ENCODE measurements around the gene C3orf33. TPM values are rescaled to one million over a fixed set of nuclear protein-coding genes. Genes with fewer than 3 reads are reported as not detected.

The C3orf33 gene
- total RNA-seq, 1 experiment from 2014 or later, result 2.9 TPM

DNA sequence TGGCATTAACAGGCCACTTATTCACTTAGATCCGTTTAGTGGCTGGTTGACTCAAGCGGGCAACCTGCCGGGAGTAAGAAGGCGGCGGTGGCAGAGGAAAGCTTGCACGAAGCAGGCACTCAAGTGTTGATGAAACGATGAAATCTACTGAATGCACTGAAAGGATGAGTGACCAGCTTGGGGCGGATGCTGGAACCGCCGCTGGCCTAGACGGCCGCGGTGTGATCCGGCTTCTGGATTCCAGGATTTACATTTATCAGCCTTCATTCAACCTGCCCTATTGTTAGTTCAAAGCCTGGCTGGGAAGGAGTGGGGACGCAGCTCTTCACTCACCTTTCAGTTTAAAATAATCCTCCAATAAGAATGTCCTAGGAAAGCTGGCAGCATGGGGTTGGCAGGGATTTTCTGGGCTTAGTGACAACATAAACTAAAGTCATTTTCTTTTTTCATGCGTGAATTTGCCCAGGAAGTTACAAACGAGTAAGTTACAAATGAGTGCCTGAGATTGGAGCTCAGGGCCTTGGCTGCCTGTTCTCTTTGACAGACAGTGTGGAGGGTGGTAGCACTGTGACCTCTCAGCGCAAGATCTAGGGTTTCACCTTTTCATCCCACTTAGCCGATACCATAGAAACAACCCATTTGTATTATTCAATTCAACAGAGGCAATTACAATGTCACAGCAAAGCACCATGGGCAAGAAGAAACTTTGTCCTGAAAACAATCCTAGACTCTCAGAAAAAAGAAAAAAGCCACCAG is 60.1 kb downstream of the C3orf33 start:
- no peak overlapping the region for H3K9ac ChIP-seq (ENCODE audit: extremely low read depth, insufficient read length, low read length)
- H3K18ac ChIP-seq (ENCODE audit: insufficient read length, low read depth, low read length), result no peak overlapping the region
- no peak overlapping the region for H3K4ac ChIP-seq (ENCODE audit: low read depth, low read length)
- no peaks in the 10 kb centered on the region for H3K27me3 Mint-ChIP-seq (ENCODE audit: low read depth)
- no peak overlapping the region for H2BK15ac ChIP-seq (ENCODE audit: low read depth, low read length)
- peaks cover 58 to 65% of the 10 kb centered on the region in 2 experiments for H3K4me1 Mint-ChIP-seq
- H3K27me3 ChIP-seq (ENCODE audit: insufficient read depth, low read length), result no peaks in the 10 kb centered on the region
- no peak overlapping the region for H4K8ac ChIP-seq (replicated peaks; ENCODE audit: insufficient read length, low read depth, low read length)
- H3K23ac ChIP-seq (ENCODE audit: insufficient read length, low read depth, low read length), result no peak overlapping the region
- TF ChIP-seq, protein P1, sequence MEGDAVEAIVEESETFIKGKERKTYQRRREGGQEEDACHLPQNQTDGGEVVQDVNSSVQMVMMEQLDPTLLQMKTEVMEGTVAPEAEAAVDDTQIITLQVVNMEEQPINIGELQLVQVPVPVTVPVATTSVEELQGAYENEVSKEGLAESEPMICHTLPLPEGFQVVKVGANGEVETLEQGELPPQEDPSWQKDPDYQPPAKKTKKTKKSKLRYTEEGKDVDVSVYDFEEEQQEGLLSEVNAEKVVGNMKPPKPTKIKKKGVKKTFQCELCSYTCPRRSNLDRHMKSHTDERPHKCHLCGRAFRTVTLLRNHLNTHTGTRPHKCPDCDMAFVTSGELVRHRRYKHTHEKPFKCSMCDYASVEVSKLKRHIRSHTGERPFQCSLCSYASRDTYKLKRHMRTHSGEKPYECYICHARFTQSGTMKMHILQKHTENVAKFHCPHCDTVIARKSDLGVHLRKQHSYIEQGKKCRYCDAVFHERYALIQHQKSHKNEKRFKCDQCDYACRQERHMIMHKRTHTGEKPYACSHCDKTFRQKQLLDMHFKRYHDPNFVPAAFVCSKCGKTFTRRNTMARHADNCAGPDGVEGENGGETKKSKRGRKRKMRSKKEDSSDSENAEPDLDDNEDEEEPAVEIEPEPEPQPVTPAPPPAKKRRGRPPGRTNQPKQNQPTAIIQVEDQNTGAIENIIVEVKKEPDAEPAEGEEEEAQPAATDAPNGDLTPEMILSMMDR (conservative IDR thresholded peaks at IDR 0.05), result no peak
- H3K4me3 Mint-ChIP-seq, result peak overlapping the region; percentile 51 to 72
- H3K36me3 Mint-ChIP-seq (ENCODE audit: insufficient read depth in 1 of 3, low read depth in 3 of 3), result 0 out of 7 replicates have a peak, but pooled peaks cover 0 to 1% (median 0%) of the 10 kb centered on the region in 3 experiments
- H3K56ac ChIP-seq (ENCODE audit: insufficient read length, low read depth, low read length), result no peak overlapping the region
- H4K5ac ChIP-seq (ENCODE audit: insufficient read length, low read depth, low read length), result no peak overlapping the region
- no peaks in the 10 kb centered on the region for H4K20me1 ChIP-seq (ENCODE audit: control insufficient read depth, insufficient read depth, insufficient read length)
- no peak overlapping the region for H3K14ac ChIP-seq (ENCODE audit: insufficient read depth, low read length)
- no peaks in the 10 kb centered on the region; a peak in 1 of 5 replicates for H3K9me3 Mint-ChIP-seq
- no peak overlapping the region for H4K91ac ChIP-seq (ENCODE audit: insufficient read length, low read depth, low read length)
- peak; percentile 81 for DNase-seq
- H2BK5ac ChIP-seq (ENCODE audit: insufficient read length, low read length), result no peak overlapping the region
- WGBS (ENCODE audit: extremely low coverage, insufficient read length, low lambda C conversion rate), result no CpG with 5 or more reads among the region's 19 CpGs
- H3T11ph ChIP-seq (ENCODE audit: low read length), result no peak overlapping the region
- H2AK5ac ChIP-seq (ENCODE audit: insufficient read length, low read length), result no peak overlapping the region
- peak overlapping the region; percentile 86 for H3K4me2 ChIP-seq (ENCODE audit: insufficient read depth, insufficient read length, low read length)
- no peaks in the 10 kb centered on the region for H3K9me3 ChIP-seq (ENCODE audit: control insufficient read depth, low read depth, low read length)
- no peak overlapping the region for H2BK12ac ChIP-seq (ENCODE audit: insufficient read length, low read depth, low read length)
- no peak overlapping the region for H2BK120ac ChIP-seq (ENCODE audit: low read depth, low read length, poor library complexity, severe bottlenecking)
- H3K27ac ChIP-seq (ENCODE audit: insufficient read length, low read depth, low read length), result peak overlapping the region; percentile 46
- peak overlapping the region; percentile 81 for H2AFZ ChIP-seq (ENCODE audit: low read length)
- H3K27ac Mint-ChIP-seq, result peak overlapping the region; percentile 89 to 99 (median 94)
- H3K79me1 ChIP-seq (ENCODE audit: insufficient read depth, low read depth, low read length, poor library complexity, severe bottlenecking), result no peaks in the 10 kb centered on the region
- peaks cover 7% of the 10 kb centered on the region for H3K4me1 ChIP-seq (ENCODE audit: insufficient read depth, low read length)
- no peak overlapping the region for H2BK20ac ChIP-seq (ENCODE audit: low read depth, low read length, poor library complexity, severe bottlenecking)
- H3K79me2 ChIP-seq (ENCODE audit: insufficient read depth, low read length), result no peaks in the 10 kb centered on the region
- H3K23me2 ChIP-seq (ENCODE audit: insufficient read length, low read depth, low read length, poor library complexity, severe bottlenecking), result peaks cover 13% of the 10 kb centered on the region
